Nephron progenitor cell (in vitro differentiated cells): ENCODE measurements around the gene C19orf73.
A peak's percentile ranks its signal among the peaks of the same experiment; 100 is the strongest.

ENCODE experiments used
- DNase-seq: peaks from one replicate; pipeline ENCODE4 v3.0.0; 2021
- H3K27ac Mint-ChIP-seq: 2 replicates; pipeline ENCODE4 v1.8.0; 2021; ENCODE audit warnings: mild to moderate bottlenecking, moderate library complexity, mixed read lengths
- H3K27me3 Mint-ChIP-seq: 2 replicates; pipeline ENCODE4 v1.8.0; 2021; ENCODE audit warnings: mild to moderate bottlenecking, low read depth, mixed read lengths; ENCODE audit not compliant: poor library complexity
- H3K36me3 Mint-ChIP-seq: 2 replicates; pipeline ENCODE4 v1.8.0; 2021; ENCODE audit warnings: low read depth, mixed read lengths
- H3K4me1 Mint-ChIP-seq: 2 replicates; pipeline ENCODE4 v1.8.0; 2021; ENCODE audit warnings: mixed read lengths
- H3K4me3 Mint-ChIP-seq: 2 replicates; pipeline ENCODE4 v1.8.0; 2021; ENCODE audit warnings: mild to moderate bottlenecking, moderate library complexity, mixed read lengths
- H3K9me3 Mint-ChIP-seq: 2 replicates; pipeline ENCODE4 v1.8.0; 2021; ENCODE audit warnings: mild to moderate bottlenecking, moderate library complexity, mixed read lengths
- TF ChIP-seq, protein P1 (sequence below): fragments of 200-600 bp; sonication (generic); IDR thresholded peaks from 2 replicates; pipeline ENCODE4 v1.5.0; 2021; ENCODE audit warnings: antibody characterized with exemption

Gene C19orf73

GRCh38 chr19:49071860-49072547 lies 46.9 kb downstream of the C19orf73 start:
- peak overlapping the region; percentile 74 for H3K4me3 Mint-ChIP-seq
- H3K27ac Mint-ChIP-seq = no peak overlapping the region
- H3K9me3 Mint-ChIP-seq = peaks cover 43% of the 10 kb centered on the region
- TF ChIP-seq, protein P1, sequence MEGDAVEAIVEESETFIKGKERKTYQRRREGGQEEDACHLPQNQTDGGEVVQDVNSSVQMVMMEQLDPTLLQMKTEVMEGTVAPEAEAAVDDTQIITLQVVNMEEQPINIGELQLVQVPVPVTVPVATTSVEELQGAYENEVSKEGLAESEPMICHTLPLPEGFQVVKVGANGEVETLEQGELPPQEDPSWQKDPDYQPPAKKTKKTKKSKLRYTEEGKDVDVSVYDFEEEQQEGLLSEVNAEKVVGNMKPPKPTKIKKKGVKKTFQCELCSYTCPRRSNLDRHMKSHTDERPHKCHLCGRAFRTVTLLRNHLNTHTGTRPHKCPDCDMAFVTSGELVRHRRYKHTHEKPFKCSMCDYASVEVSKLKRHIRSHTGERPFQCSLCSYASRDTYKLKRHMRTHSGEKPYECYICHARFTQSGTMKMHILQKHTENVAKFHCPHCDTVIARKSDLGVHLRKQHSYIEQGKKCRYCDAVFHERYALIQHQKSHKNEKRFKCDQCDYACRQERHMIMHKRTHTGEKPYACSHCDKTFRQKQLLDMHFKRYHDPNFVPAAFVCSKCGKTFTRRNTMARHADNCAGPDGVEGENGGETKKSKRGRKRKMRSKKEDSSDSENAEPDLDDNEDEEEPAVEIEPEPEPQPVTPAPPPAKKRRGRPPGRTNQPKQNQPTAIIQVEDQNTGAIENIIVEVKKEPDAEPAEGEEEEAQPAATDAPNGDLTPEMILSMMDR = no peak
- H3K36me3 Mint-ChIP-seq = peaks cover 21% of the 10 kb centered on the region
- peaks cover 57% of the 10 kb centered on the region for H3K27me3 Mint-ChIP-seq
- peaks cover 56% of the 10 kb centered on the region for H3K4me1 Mint-ChIP-seq
- DNase-seq = peak; percentile 82

DNA sequence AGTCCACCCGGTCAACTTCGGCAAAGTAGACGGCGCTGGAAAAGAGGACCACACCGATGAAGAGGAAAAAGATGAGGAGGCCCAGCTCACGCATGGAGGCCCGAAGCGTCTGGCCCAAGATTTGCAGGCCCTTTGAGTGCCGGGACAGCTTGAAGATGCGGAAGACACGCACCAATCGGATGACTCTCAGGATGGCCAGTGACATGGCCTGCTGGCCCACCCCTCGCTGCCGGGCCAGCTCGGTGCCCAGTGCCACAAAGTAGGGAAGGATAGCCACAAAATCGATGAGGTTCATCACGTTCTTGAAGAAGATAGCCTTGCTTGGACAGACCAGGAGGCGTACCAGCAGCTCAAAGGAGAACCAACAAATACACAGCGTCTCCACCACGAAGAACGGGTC lies 48.5 kb downstream of the C19orf73 start:
- TF ChIP-seq, protein P1 = no peak
- Mint-ChIP-seq H3K27me3 (peaks cover 61% of the 10 kb centered on the region), H3K36me3 (peaks cover 21% of the 10 kb centered on the region), H3K4me3 (no peak overlapping the region), H3K9me3 (peaks cover 43% of the 10 kb centered on the region), H3K4me1 (peaks cover 72% of the 10 kb centered on the region), H3K27ac (no peak overlapping the region)
- DNase-seq = no peak

- Mint-ChIP-seq H3K27ac (no peak overlapping the region), H3K9me3 (peaks cover 43% of the 10 kb centered on the region), H3K27me3 (peaks cover 58% of the 10 kb centered on the region), H3K4me3 (no peak overlapping the region), H3K36me3 (peaks cover 21% of the 10 kb centered on the region), H3K4me1 (peaks cover 78% of the 10 kb centered on the region)
- TF ChIP-seq, protein P1 = no peak
- DNase-seq = no peak
These were observed 49.9 kb downstream of the C19orf73 start for GRCh38 chr19:49069026-49069425.
